K562 (cell line): ENCODE measurements around the gene TMEM121. TPM values are rescaled to one million over a fixed set of nuclear protein-coding genes. Genes with fewer than 3 reads are reported as not detected.

Experiments
- EZH2 ChIP-seq: IDR thresholded peaks from 2 replicates; pipeline ENCODE4 v1.6.1; 2012; ENCODE audit warnings: low read depth, mild to moderate bottlenecking, inconsistent platforms, low read length, borderline replicate concordance
- FOS ChIP-seq: IDR thresholded peaks from 3 replicates; pipeline ENCODE4 v1.6.1; 2011; ENCODE audit not compliant: insufficient read length; ENCODE audit errors: extremely low read depth
- MITF ChIP-seq: IDR thresholded peaks from 2 replicates; pipeline ENCODE4 v1.6.1; 2014; ENCODE audit warnings: antibody characterized with exemption
- RBM39 ChIP-seq: fragments of 200-400 bp; formaldehyde crosslinking; optimal IDR thresholded peaks from 2 replicates; pipeline ENCODE3; 2018; ENCODE audit warnings: low read depth, low read length
- SMARCC2 ChIP-seq: fragments of 450-650 bp; IDR thresholded peaks from 2 replicates; pipeline ENCODE4 v1.6.1; 2017; ENCODE audit warnings: antibody characterized with exemption, moderate library complexity, mild to moderate bottlenecking, low read depth
- SMARCE1 ChIP-seq: fragments of 450-650 bp; IDR thresholded peaks from 2 replicates; pipeline ENCODE4 v1.7.1; 2016; ENCODE audit warnings: mild to moderate bottlenecking
- SRSF1 ChIP-seq: fragments of 200-400 bp; formaldehyde crosslinking; IDR thresholded peaks from 2 replicates; pipeline ENCODE4 v1.6.1; 2017; ENCODE audit warnings: mild to moderate bottlenecking, low read depth, low read length, moderate library complexity
- TFAM ChIP-seq: fragments of 250-450 bp; sonication (Bioruptor Pico); conservative IDR thresholded peaks from 2 replicates; pipeline ENCODE4 v1.5.0; 2021; ENCODE audit warnings: mild to moderate bottlenecking, moderate library complexity
- UBTF ChIP-seq, 2 experiments: IDR thresholded peaks; 2 replicates each; pipeline ENCODE4 v1.6.1; 2012; ENCODE audit warnings: improper control_type of control experiment in 2 of 2, low read depth in 2 of 2, low read length in 2 of 2, borderline replicate concordance in 1 of 2
- YBX1 ChIP-seq: fragments of 450-650 bp; IDR thresholded peaks from 2 replicates; pipeline ENCODE4 v1.7.1; 2016; ENCODE audit warnings: mild to moderate bottlenecking
- ZBTB33 ChIP-seq: sonication (generic); formaldehyde crosslinking; IDR thresholded peaks from 2 replicates; pipeline ENCODE4 v1.8.1; 2023; ENCODE audit warnings: mild to moderate bottlenecking, missing genetic modification reagents
- ZBTB8A ChIP-seq: fragments of 450-650 bp; IDR thresholded peaks from 2 replicates; pipeline ENCODE4 v1.6.1; 2018; ENCODE audit warnings: mild to moderate bottlenecking, moderate library complexity; ENCODE audit not compliant: partially characterized antibody
- ZFX ChIP-seq: sonication (generic); formaldehyde crosslinking; IDR thresholded peaks from 2 replicates; pipeline ENCODE4 v1.8.0; 2022; ENCODE audit warnings: mild to moderate bottlenecking, missing genetic modification reagents, moderate library complexity
- ZNF316 ChIP-seq: fragments of 450-650 bp; IDR thresholded peaks from 2 replicates; pipeline ENCODE4 v1.6.1; 2016
- ZNF561 ChIP-seq: fragments of 450-650 bp; formaldehyde crosslinking; conservative IDR thresholded peaks from 2 replicates; pipeline ENCODE4 v1.4.0; 2020; ENCODE audit warnings: mild to moderate bottlenecking, moderate library complexity
- ZNF639 ChIP-seq, 2 experiments: fragments of 200-800 bp in 1 of 2; sonication (Bioruptor generic) in 1 of 2; sonication (generic) in 1 of 2; formaldehyde crosslinking in 1 of 2; IDR thresholded peaks in 1 of 2; conservative IDR thresholded peaks in 1 of 2; 2 replicates each; pipeline versions ENCODE4 v1.5.0 to v1.6.1; 2016 to 2020; ENCODE audit warnings: missing compliant biosample characterization in 1 of 2, missing genetic modification characterization in 1 of 2, missing genetic modification reagents in 1 of 2
- polyA plus RNA-seq, 8 experiments: library from polyadenylated mRNA; depleted of rRNA in 4 of 8; stranded (reverse) in 5 of 8; unstranded in 3 of 8; fragments of >200 nt; fragmentation: Nextera tagmentation in 2 of 8; fragmentation: Illumina TruSeq in 1 of 8; extraction: Ambion mirVana in 2 of 8; extraction: Trizol in 1 of 8; gene quantifications; 2 replicates each; pipeline versions ENCODE4 v1.2.1 to v1.2.3, GENCODE V29; 2011 to 2014; ENCODE audit warnings: inconsistent platforms in 1 of 8, missing spikeins in 1 of 8
- total RNA-seq, 7 experiments: library from RNA; depleted of rRNA in 6 of 7; stranded (reverse); fragments of >200 nt in 6 of 7; fragmentation: Illumina TruSeq in 2 of 7; extraction: Trizol in 2 of 7; gene quantifications; 2 replicates each; pipeline versions ENCODE4 v1.2.1 to v1.2.3, GENCODE V29; 2011 to 2021; ENCODE audit warnings: low replicate concordance in 1 of 7
- TF ChIP-seq, protein P1 (sequence below), 3 experiments: IDR thresholded peaks in 2 of 3; conservative IDR thresholded peaks in 1 of 3; 2 replicates each; pipeline ENCODE4 v1.5.1; 2011 to 2012; ENCODE audit warnings: low read length in 3 of 3, mild to moderate bottlenecking in 3 of 3, control low read depth in 2 of 3, improper control_type of control experiment in 1 of 3, inconsistent platforms in 1 of 3, low read depth in 1 of 3, mixed read lengths in 1 of 3, moderate library complexity in 1 of 3; ENCODE audit not compliant: insufficient read depth in 2 of 3

Gene TMEM121
- total and polyA plus RNA-seq, 9 of the 15 experiments (the other 6 are each of a cell fraction or from before 2014, with no cell fraction given) = 0.31 to 0.36 TPM; not detected in 7

DNA sequence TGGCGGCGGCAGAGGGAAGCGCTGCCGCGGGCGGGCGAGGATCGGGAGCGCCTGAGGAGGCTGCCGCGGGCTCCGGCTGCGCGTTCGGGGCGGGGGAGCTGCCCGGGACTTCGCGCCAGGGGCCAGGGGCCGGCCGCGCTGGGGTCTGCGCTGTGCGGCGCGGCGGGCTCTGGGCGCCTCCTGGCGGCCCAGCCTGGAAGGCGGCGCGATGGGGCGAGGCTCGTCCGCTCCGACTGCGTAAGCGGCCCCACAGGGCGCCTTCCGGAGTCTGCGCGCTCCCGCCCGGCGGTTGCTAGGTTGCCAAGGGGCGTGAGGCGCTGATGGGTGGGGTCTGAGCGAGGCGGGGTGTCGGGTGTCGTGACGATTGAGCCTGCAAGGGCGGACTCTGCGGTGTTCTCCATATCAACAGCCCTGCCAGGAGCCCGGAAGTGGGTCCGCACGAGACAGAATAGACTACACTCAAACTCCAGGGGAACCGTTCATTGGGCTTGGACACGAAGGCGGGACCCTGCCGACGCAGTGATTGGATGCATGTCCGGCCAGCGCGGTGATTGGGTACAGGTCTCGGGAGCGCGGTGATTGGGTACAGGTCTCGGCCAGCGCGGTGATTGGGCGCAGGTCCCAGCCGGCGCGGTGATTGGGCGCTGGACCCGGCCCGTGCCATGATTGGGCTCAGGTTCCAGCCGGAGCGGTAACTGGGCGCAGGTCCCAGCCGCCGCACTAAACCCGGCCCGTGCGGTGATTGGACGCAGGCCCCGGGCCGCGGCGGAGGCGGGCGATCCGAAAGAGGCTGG, 35.6 kb upstream of the TMEM121 start, which contains the start of gene TEDC1 (continued):
- TF ChIP-seq MITF = no peak
- no peak for TF ChIP-seq SMARCE1
- peak; percentile 92 for TF ChIP-seq FOS
- no peak for TF ChIP-seq RBM39
- no peak for TF ChIP-seq ZBTB33 (CRISPR knock-in tag)
- 0 out of 4 replicates have a peak, but pooled peaks of 1 of the 2 experiments have one; percentile 68 for TF ChIP-seq UBTF (IDR thresholded peaks at IDR 0.05; ENCODE audit: borderline replicate concordance in 1 of 2, low read depth in 2 of 2, low read length in 2 of 2)
- no peak for TF ChIP-seq EZH2
- TF ChIP-seq ZNF561 (CRISPR knock-in tag) = no peak
- no peak for TF ChIP-seq SMARCC2
- no peak for TF ChIP-seq YBX1
- TF ChIP-seq ZBTB8A = no peak
- TF ChIP-seq ZNF316 = no peak
- TF ChIP-seq, protein P1, sequence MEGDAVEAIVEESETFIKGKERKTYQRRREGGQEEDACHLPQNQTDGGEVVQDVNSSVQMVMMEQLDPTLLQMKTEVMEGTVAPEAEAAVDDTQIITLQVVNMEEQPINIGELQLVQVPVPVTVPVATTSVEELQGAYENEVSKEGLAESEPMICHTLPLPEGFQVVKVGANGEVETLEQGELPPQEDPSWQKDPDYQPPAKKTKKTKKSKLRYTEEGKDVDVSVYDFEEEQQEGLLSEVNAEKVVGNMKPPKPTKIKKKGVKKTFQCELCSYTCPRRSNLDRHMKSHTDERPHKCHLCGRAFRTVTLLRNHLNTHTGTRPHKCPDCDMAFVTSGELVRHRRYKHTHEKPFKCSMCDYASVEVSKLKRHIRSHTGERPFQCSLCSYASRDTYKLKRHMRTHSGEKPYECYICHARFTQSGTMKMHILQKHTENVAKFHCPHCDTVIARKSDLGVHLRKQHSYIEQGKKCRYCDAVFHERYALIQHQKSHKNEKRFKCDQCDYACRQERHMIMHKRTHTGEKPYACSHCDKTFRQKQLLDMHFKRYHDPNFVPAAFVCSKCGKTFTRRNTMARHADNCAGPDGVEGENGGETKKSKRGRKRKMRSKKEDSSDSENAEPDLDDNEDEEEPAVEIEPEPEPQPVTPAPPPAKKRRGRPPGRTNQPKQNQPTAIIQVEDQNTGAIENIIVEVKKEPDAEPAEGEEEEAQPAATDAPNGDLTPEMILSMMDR (IDR thresholded peaks at IDR 0.05 in 2 of 3, conservative IDR thresholded peaks at IDR 0.05 in 1 of 3; ENCODE audit: insufficient read depth in 2 of 3, low read depth in 1 of 3, low read length in 3 of 3) = peak; percentile 59 to 86 (median 77); a peak in 5 of 6 replicates
- TF ChIP-seq TFAM (CRISPR knock-in tag) = no peak
- peak in 1 of 2 experiments; percentile 93; a peak in 2 of 4 replicates for TF ChIP-seq ZNF639 (CRISPR knock-in tag; conservative IDR thresholded peaks at IDR 0.05 in 1 of 2, IDR thresholded peaks at IDR 0.05 in 1 of 2)
- TF ChIP-seq ZFX = no peak; the same call in 1 of the 2 replicates
- TF ChIP-seq SRSF1 = no peak
